GM23338 (cell line): ENCODE results near the gene ABCF2. TPM values are rescaled to one million over a fixed set of nuclear protein-coding genes. Genes with fewer than 3 reads are reported as not detected.

Experiments
- ATAC-seq: fragments of 200-7000 bp; cut with Tn5 transposase; 3 replicates; pipeline ENCODE4 v1.9.1; 2020
- DNase-seq: peaks from one replicate; pipeline ENCODE4 v3.0.0-alpha.2; 2015; ENCODE audit warnings: low spot score
- H2AFZ ChIP-seq: fragments of 200-600 bp; sonication (generic); 2 replicates; pipeline ENCODE4 v1.8.0; 2016; ENCODE audit warnings: antibody characterized with exemption, mild to moderate bottlenecking, moderate library complexity
- H3F3A ChIP-seq: fragments of 200-600 bp; sonication (generic); replicated peaks from 2 replicates; pipeline ENCODE4 v1.8.0; 2017; ENCODE audit warnings: antibody characterized with exemption, mixed run types, low read depth
- H3K27ac ChIP-seq: fragments of 200-600 bp; sonication (generic); 2 replicates; pipeline ENCODE4 v1.6.1; 2016; ENCODE audit warnings: low read depth
- H3K27me3 ChIP-seq: fragments of 200-600 bp; sonication (generic); 2 replicates; pipeline ENCODE4 v1.8.0; 2016; ENCODE audit warnings: mild to moderate bottlenecking, mixed run types, moderate library complexity; ENCODE audit not compliant: insufficient read depth
- H3K36me3 ChIP-seq: fragments of 200-600 bp; sonication (generic); 2 replicates; pipeline ENCODE4 v1.8.0; 2016; ENCODE audit warnings: mild to moderate bottlenecking; ENCODE audit not compliant: insufficient read depth
- H3K4me1 ChIP-seq: fragments of 200-600 bp; sonication (generic); 2 replicates; pipeline ENCODE4 v1.8.0; 2016; ENCODE audit warnings: mild to moderate bottlenecking, moderate library complexity; ENCODE audit not compliant: insufficient read depth
- H3K4me2 ChIP-seq: fragments of 200-600 bp; sonication (generic); 2 replicates; pipeline ENCODE4 v1.7.1; 2017; ENCODE audit warnings: mixed run types
- H3K4me3 ChIP-seq: fragments of 200-600 bp; sonication (generic); 2 replicates; pipeline ENCODE4 v1.6.1; 2016; ENCODE audit warnings: mixed run types
- H3K79me2 ChIP-seq: fragments of 200-600 bp; sonication (generic); replicated peaks from 2 replicates; pipeline ENCODE4 v1.8.0; 2017; ENCODE audit warnings: mild to moderate bottlenecking; ENCODE audit not compliant: insufficient read depth
- H3K9me2 ChIP-seq: fragments of 200-600 bp; sonication (generic); 2 replicates; pipeline ENCODE4 v1.8.0; 2017; ENCODE audit not compliant: insufficient read depth
- H4K20me1 ChIP-seq: fragments of 200-600 bp; sonication (generic); replicated peaks from 2 replicates; pipeline ENCODE4 v1.8.0; 2017; ENCODE audit warnings: mild to moderate bottlenecking; ENCODE audit not compliant: insufficient read depth
- H3K27ac Mint-ChIP-seq: 2 replicates; pipeline ENCODE4 v1.8.0; 2020; ENCODE audit warnings: inconsistent platforms, mild to moderate bottlenecking, moderate library complexity, mixed read lengths
- H3K27me3 Mint-ChIP-seq: 3 replicates; pipeline ENCODE4 v1.8.0; 2022; ENCODE audit warnings: low read depth, mild to moderate bottlenecking, moderate library complexity, mixed read lengths, inconsistent platforms; ENCODE audit not compliant: insufficient read depth, poor library complexity
- H3K36me3 Mint-ChIP-seq: 3 replicates; pipeline ENCODE4 v1.8.0; 2021; ENCODE audit warnings: low read depth, mild to moderate bottlenecking, inconsistent platforms, moderate library complexity, mixed read lengths
- H3K4me1 Mint-ChIP-seq: 3 replicates; pipeline ENCODE4 v1.8.0; 2020; ENCODE audit warnings: mild to moderate bottlenecking, inconsistent platforms, mixed read lengths
- H3K4me3 Mint-ChIP-seq: 3 replicates; pipeline ENCODE4 v1.8.0; 2021; ENCODE audit warnings: moderate library complexity, mild to moderate bottlenecking, inconsistent platforms, mixed read lengths
- H3K9me3 Mint-ChIP-seq: 3 replicates; pipeline ENCODE4 v1.8.0; 2020; ENCODE audit warnings: moderate library complexity, mild to moderate bottlenecking, inconsistent platforms, mixed read lengths
- CREB1 ChIP-seq: fragments of 250-450 bp; sonication (Bioruptor Pico); IDR thresholded peaks from 2 replicates; pipeline ENCODE4 v1.5.0; 2020; ENCODE audit warnings: low read depth, mild to moderate bottlenecking, moderate library complexity
- ETS1 ChIP-seq: IDR thresholded peaks from 2 replicates; pipeline ENCODE4 v1.6.1; 2016; ENCODE audit warnings: antibody characterized with exemption
- EZH2 ChIP-seq: fragments of 200-600 bp; sonication (generic); IDR thresholded peaks from one replicate; pipeline ENCODE4 v1.8.0; 2017; ENCODE audit warnings: antibody characterized with exemption, mild to moderate bottlenecking, low read depth; ENCODE audit not compliant: unreplicated experiment
- EZH2phosphoT487 ChIP-seq: fragments of 200-600 bp; sonication (generic); IDR thresholded peaks from one replicate; pipeline ENCODE4 v1.8.1; 2018; ENCODE audit warnings: antibody characterized with exemption; ENCODE audit not compliant: unreplicated experiment
- JUNB ChIP-seq: IDR thresholded peaks from one replicate; pipeline ENCODE4 v1.6.1; 2016; ENCODE audit warnings: antibody characterized with exemption; ENCODE audit not compliant: unreplicated experiment
- POLR2AphosphoS5 ChIP-seq: IDR thresholded peaks from 2 replicates; pipeline ENCODE4 v1.6.1; 2016; ENCODE audit warnings: antibody characterized with exemption, low read depth
- ZNF331 ChIP-seq: fragments of 250-450 bp; sonication (Bioruptor Pico); IDR thresholded peaks from 2 replicates; pipeline ENCODE4 v1.5.0; 2020; ENCODE audit warnings: low read depth, mild to moderate bottlenecking, moderate library complexity
- polyA plus RNA-seq: library from polyadenylated mRNA; unstranded; fragments of >200 nt; fragmentation: Nextera tagmentation; extraction: Ambion mirVana; gene quantifications from 2 replicates; pipeline ENCODE4 v1.2.1, GENCODE V29; 2016
- total RNA-seq: library from RNA; depleted of rRNA; stranded (reverse); fragments of >200 nt; shearing (Covaris generic); gene quantifications from 2 replicates; pipeline ENCODE4 v1.2.3, GENCODE V29; 2014
- TF ChIP-seq, protein P1 (sequence below): IDR thresholded peaks from one replicate; pipeline ENCODE4 v1.6.1; 2018; ENCODE audit warnings: antibody characterized with exemption; ENCODE audit not compliant: unreplicated experiment

The ABCF2 gene
- total and polyA plus RNA-seq, 2 experiments from 2014 or later, result 18.7 to 58.7 TPM

- H3K4me2 ChIP-seq, result peak overlapping the region; percentile 86
- Mint-ChIP-seq H3K9me3 (no peaks in the 10 kb centered on the region; the same call in 2 of the 3 replicates), H3K27me3 (peaks cover 71% of the 10 kb centered on the region), H3K4me3 (peak overlapping the region; percentile 81), H3K4me1 (peaks cover 66% of the 10 kb centered on the region), H3K36me3 (no peaks in the 10 kb centered on the region; the same call in 2 of the 3 replicates), H3K27ac (no peak overlapping the region)
- H3K4me3 ChIP-seq, result peak overlapping the region; percentile 59
- peaks cover 81% of the 10 kb centered on the region for H3K27me3 ChIP-seq
- peaks cover 8% of the 10 kb centered on the region for H3F3A ChIP-seq
- peaks cover 44% of the 10 kb centered on the region for H3K4me1 ChIP-seq
- no peak for TF ChIP-seq POLR2AphosphoS5
- TF ChIP-seq EZH2, result peak; percentile 74
- no peak for ATAC-seq
- no peaks in the 10 kb centered on the region for H3K79me2 ChIP-seq
- DNase-seq, result no peak
- no peaks in the 10 kb centered on the region for H3K36me3 ChIP-seq
- H4K20me1 ChIP-seq, result no peaks in the 10 kb centered on the region
- no peaks in the 10 kb centered on the region for H3K9me2 ChIP-seq
- 0 out of 2 replicates have a peak overlapping the region, but pooled peaks have one; percentile 83 for H2AFZ ChIP-seq
- H3K27ac ChIP-seq, result no peak overlapping the region
These were observed 20.8 kb upstream of the ABCF2 start for GRCh38 chr7:151247611-151248345.

DNA sequence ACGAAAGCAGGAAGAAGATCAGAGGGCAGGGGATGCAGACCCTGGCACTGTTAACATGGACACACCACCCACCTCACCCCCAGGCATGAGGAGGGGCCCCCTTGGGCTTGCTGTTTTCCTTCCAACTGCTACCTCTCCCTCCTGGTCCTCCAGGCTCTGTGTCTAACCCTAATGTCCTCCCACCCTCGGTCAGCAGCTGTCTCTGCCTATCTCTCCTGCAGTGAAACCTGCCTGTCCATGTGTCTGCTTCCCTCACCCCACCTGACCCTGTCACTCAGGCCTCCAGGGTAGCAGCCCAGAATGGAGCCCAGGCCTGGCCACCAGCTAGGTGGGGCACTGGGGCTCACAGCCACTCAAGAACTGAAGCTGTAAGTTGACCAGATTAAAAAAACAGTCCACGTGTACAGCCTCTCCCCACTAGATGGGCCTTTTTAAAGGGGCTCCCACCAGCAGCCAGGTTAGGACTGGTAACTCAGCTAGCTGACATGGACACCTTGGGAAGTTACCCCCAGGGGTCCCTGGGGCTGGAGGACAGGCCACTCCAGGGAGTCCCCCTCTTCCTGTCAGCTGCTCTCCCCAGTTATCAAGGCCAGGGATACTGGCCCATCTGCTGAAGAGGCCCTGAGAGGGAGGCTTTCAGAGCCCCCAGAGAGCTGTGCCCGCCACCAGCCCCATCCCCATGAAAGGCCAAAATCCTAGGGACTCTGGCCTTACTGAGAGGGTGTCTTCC is 20.0 kb upstream of the ABCF2 start:
- no peaks in the 10 kb centered on the region for H3K9me2 ChIP-seq
- no peak overlapping the region; the same call in 1 of the 2 replicates for H3K4me3 ChIP-seq
- Mint-ChIP-seq H3K27ac (no peak overlapping the region), H3K4me1 (peaks cover 67% of the 10 kb centered on the region), H3K9me3 (no peaks in the 10 kb centered on the region; the same call in 2 of the 3 replicates), H3K36me3 (no peaks in the 10 kb centered on the region; the same call in 2 of the 3 replicates), H3K4me3 (peak overlapping the region; percentile 81), H3K27me3 (peaks cover 63% of the 10 kb centered on the region)
- no peaks in the 10 kb centered on the region for H4K20me1 ChIP-seq
- H3K27me3 ChIP-seq, result peaks cover 77% of the 10 kb centered on the region
- no peaks in the 10 kb centered on the region for H3K36me3 ChIP-seq
- no peaks in the 10 kb centered on the region for H3K79me2 ChIP-seq
- H3K4me2 ChIP-seq, result peak overlapping the region; percentile 86; the same call in 1 of the 2 replicates
- peaks cover 5% of the 10 kb centered on the region; the same call in 1 of the 2 replicates for H3F3A ChIP-seq
- DNase-seq (no peak), ATAC-seq (no peak)
- no peak overlapping the region for H3K27ac ChIP-seq
- peaks cover 44% of the 10 kb centered on the region for H3K4me1 ChIP-seq
- H2AFZ ChIP-seq, result no peak overlapping the region
- TF ChIP-seq CREB1 (CRISPR knock-in tag) (no peak), ZNF331 (CRISPR knock-in tag) (no peak), EZH2phosphoT487 (no peak), JUNB (no peak), EZH2 (no peak), POLR2AphosphoS5 (no peak), ETS1 (no peak)
- TF ChIP-seq, protein P1, sequence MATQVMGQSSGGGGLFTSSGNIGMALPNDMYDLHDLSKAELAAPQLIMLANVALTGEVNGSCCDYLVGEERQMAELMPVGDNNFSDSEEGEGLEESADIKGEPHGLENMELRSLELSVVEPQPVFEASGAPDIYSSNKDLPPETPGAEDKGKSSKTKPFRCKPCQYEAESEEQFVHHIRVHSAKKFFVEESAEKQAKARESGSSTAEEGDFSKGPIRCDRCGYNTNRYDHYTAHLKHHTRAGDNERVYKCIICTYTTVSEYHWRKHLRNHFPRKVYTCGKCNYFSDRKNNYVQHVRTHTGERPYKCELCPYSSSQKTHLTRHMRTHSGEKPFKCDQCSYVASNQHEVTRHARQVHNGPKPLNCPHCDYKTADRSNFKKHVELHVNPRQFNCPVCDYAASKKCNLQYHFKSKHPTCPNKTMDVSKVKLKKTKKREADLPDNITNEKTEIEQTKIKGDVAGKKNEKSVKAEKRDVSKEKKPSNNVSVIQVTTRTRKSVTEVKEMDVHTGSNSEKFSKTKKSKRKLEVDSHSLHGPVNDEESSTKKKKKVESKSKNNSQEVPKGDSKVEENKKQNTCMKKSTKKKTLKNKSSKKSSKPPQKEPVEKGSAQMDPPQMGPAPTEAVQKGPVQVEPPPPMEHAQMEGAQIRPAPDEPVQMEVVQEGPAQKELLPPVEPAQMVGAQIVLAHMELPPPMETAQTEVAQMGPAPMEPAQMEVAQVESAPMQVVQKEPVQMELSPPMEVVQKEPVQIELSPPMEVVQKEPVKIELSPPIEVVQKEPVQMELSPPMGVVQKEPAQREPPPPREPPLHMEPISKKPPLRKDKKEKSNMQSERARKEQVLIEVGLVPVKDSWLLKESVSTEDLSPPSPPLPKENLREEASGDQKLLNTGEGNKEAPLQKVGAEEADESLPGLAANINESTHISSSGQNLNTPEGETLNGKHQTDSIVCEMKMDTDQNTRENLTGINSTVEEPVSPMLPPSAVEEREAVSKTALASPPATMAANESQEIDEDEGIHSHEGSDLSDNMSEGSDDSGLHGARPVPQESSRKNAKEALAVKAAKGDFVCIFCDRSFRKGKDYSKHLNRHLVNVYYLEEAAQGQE, result no peak
